Measurements from ENCODE around the gene FNIP1.

The FNIP1 gene

DNA sequence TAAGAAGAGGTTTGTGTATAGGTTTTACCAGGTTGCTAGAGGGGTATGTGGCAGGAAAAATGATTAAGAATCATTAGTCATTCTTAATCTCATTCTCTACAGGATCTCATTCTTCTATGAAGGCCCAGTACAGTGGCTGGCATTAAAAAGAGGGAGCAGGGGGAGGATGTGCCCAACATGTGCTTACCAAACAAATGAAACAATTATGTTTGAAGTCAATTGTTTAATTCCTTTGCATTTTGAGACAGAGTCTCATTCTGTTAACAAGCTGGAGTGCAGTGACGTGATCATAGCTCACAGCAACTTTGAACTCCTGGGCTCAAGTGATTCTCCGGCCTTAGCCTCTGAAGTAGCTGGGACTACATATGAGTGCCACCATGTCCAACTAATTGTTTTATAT, 23.0 kb downstream of the FNIP1 start:
- no peak overlapping the region for H3K4me3 Mint-ChIP-seq
- H3K27me3 Mint-ChIP-seq (ENCODE audit: low read depth, poor library complexity) = no peaks in the 10 kb centered on the region
- H3K4me1 Mint-ChIP-seq = no peaks in the 10 kb centered on the region
- no peak for DNase-seq
- H3K36me3 Mint-ChIP-seq (ENCODE audit: low read depth) = peaks cover 10% of the 10 kb centered on the region
- TF ChIP-seq, protein P1, sequence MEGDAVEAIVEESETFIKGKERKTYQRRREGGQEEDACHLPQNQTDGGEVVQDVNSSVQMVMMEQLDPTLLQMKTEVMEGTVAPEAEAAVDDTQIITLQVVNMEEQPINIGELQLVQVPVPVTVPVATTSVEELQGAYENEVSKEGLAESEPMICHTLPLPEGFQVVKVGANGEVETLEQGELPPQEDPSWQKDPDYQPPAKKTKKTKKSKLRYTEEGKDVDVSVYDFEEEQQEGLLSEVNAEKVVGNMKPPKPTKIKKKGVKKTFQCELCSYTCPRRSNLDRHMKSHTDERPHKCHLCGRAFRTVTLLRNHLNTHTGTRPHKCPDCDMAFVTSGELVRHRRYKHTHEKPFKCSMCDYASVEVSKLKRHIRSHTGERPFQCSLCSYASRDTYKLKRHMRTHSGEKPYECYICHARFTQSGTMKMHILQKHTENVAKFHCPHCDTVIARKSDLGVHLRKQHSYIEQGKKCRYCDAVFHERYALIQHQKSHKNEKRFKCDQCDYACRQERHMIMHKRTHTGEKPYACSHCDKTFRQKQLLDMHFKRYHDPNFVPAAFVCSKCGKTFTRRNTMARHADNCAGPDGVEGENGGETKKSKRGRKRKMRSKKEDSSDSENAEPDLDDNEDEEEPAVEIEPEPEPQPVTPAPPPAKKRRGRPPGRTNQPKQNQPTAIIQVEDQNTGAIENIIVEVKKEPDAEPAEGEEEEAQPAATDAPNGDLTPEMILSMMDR (IDR thresholded peaks at IDR 0.05) = no peak
- H3K27ac Mint-ChIP-seq = no peak overlapping the region
- H3K9me3 Mint-ChIP-seq = peaks cover 4% of the 10 kb centered on the region

DNA sequence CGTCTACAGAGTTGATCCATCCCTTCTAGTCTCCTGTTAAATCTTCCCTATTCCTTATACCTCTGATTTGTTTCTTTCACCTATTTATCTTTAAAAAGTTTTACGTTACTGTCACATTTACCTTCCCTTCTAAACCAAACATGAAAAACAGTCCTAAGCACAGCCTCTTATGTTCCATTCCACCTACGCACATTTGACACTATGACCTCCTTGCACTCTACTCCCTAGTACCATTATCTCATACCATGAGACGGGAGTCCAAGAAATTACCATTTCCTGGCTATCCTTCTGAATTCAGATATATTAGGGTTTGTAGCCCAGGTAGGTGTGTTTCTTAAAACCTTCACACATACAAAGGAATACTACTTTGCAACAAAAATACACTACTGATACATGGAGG, 25.1 kb downstream of the FNIP1 start:
- no peak for DNase-seq
- Mint-ChIP-seq H3K36me3 (ENCODE audit: low read depth) (peaks cover 5% of the 10 kb centered on the region), H3K27me3 (ENCODE audit: low read depth, poor library complexity) (no peaks in the 10 kb centered on the region), H3K9me3 (peaks cover 5% of the 10 kb centered on the region), H3K4me1 (no peaks in the 10 kb centered on the region), H3K27ac (no peak overlapping the region), H3K4me3 (no peak overlapping the region)
- TF ChIP-seq, protein P1 (IDR thresholded peaks at IDR 0.05) = no peak

DNA sequence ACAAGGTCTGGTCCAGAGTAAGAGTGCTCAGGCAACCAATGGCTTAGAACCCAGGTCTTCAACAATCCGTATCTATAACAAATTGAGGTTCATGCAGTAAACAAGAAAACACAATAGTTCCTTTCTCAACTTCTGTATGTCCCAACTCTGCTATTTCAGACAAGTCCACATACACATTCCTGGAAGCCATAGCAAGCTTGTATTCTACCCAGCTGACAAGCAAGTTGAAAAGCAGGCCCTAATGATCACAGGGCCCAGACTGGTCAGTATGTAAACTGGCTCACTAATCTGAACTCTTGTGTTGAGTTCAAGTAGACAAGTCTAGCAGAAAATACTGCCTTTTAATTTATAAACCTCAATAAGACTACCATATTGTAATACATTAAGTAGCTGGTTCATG, 26.9 kb downstream of the FNIP1 start:
- DNase-seq = no peak
- Mint-ChIP-seq H3K27ac (no peak overlapping the region), H3K4me1 (no peaks in the 10 kb centered on the region), H3K36me3 (ENCODE audit: low read depth) (peaks cover 22% of the 10 kb centered on the region), H3K9me3 (peaks cover 19% of the 10 kb centered on the region), H3K27me3 (ENCODE audit: low read depth, poor library complexity) (no peaks in the 10 kb centered on the region), H3K4me3 (no peak overlapping the region)
- TF ChIP-seq, protein P1 (IDR thresholded peaks at IDR 0.05) = no peak

DNA sequence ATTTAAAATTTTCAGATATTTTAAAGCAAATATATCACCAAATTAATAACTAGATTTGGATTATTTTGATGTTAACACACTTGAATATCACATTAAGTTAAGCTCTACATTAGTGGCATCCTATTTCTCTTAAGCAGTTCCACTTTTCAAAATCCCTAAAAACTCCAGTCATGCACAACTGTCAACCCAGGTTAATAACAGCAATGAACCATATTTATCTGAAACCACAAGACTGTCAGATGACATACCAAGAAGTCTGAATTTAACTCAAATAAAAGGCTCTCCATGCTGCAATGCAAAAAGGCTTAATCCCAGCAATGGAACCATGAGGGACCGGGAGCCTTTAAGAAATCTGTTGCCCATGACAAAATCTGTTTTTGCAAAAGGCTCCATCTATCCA, 27.5 kb downstream of the FNIP1 start:
- H3K27ac Mint-ChIP-seq = no peak overlapping the region
- peaks cover 28% of the 10 kb centered on the region for H3K36me3 Mint-ChIP-seq (ENCODE audit: low read depth)
- no peak for DNase-seq
- no peaks in the 10 kb centered on the region for H3K4me1 Mint-ChIP-seq
- H3K27me3 Mint-ChIP-seq (ENCODE audit: low read depth, poor library complexity) = no peaks in the 10 kb centered on the region
- no peak overlapping the region for H3K4me3 Mint-ChIP-seq
- H3K9me3 Mint-ChIP-seq = peaks cover 25% of the 10 kb centered on the region
- TF ChIP-seq, protein P1 (IDR thresholded peaks at IDR 0.05) = no peak

DNA sequence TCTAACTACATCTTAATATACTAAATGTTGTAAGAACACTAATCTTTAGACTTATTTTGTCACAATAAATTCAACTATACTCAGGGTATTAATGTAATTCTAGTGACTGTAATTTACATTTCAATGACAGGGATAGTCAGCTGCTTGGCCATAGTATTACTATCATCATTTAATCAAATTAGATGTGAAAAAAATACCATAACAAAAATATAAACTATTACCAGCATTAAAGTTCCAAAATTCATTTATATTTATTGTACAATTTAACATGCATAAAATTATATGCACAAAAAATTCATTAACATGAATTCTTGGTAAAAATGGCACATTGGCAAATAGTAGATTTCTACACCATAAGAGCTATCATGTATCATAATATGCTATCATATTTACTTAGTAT, 28.9 kb downstream of the FNIP1 start:
- TF ChIP-seq, protein P1 (IDR thresholded peaks at IDR 0.05) = no peak
- no peaks in the 10 kb centered on the region for H3K4me1 Mint-ChIP-seq
- no peak overlapping the region for H3K4me3 Mint-ChIP-seq
- H3K27me3 Mint-ChIP-seq (ENCODE audit: low read depth, poor library complexity) = no peaks in the 10 kb centered on the region
- peaks cover 43% of the 10 kb centered on the region for H3K36me3 Mint-ChIP-seq (ENCODE audit: low read depth)
- DNase-seq = no peak
- peaks cover 37% of the 10 kb centered on the region for H3K9me3 Mint-ChIP-seq
- no peak overlapping the region for H3K27ac Mint-ChIP-seq

DNA sequence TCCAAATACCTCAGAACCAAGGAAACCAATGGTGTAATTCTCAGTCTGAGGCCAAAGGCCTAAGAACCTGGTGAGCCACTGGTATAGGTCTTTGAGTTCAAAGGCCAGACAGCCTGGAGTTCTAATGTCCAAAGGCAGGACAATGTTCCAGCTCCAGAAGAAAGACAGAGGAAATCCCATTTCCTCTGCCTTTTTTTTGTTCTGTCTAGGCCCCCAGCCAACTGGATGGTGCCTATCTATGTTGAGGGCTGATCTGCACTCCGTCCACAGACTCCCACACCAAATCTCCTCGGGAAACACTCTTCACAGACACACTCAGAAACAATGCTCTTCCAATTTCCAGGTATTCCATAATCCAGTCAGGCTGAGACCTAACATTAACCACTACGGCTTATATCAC, 30.1 kb downstream of the FNIP1 start:
- peaks cover 48% of the 10 kb centered on the region for H3K9me3 Mint-ChIP-seq
- H3K36me3 Mint-ChIP-seq (ENCODE audit: low read depth) = peaks cover 52% of the 10 kb centered on the region
- no peaks in the 10 kb centered on the region for H3K27me3 Mint-ChIP-seq (ENCODE audit: low read depth, poor library complexity)
- no peak overlapping the region for H3K27ac Mint-ChIP-seq
- H3K4me3 Mint-ChIP-seq = no peak overlapping the region
- TF ChIP-seq, protein P1 (IDR thresholded peaks at IDR 0.05) = no peak
- no peak for DNase-seq
- H3K4me1 Mint-ChIP-seq = no peaks in the 10 kb centered on the region
